Ovary (tissue), 9 donors: Measurements from ENCODE around the gene TMED5. TPM values are rescaled to one million over a fixed set of nuclear protein-coding genes. Genes with fewer than 3 reads are reported as not detected.

Experiments
- DNase-seq, 5 donors: peaks; one replicate each; pipeline ENCODE4 v3.0.0-alpha.2; 2019 to 2020
- H3K27ac ChIP-seq, 2 donors: fragments of 200-600 bp; one replicate each; pipeline versions ENCODE4 v1.5.1 to v1.8.0; 2019 to 2022
- H3K27me3 ChIP-seq: fragments of 200-600 bp; one replicate; pipeline ENCODE4 v1.8.0; 2022
- H3K36me3 ChIP-seq: fragments of 200-600 bp; sonication (generic); one replicate; pipeline ENCODE4 v1.5.1; 2019
- H3K4me1 ChIP-seq: one replicate; pipeline ENCODE4 v1.8.1; 2013; ENCODE audit warnings: mild to moderate bottlenecking, moderate library complexity; ENCODE audit not compliant: insufficient read depth
- H3K4me3 ChIP-seq: fragments of 200-600 bp; sonication (generic); one replicate; pipeline ENCODE4 v1.5.1; 2017
- H3K9me3 ChIP-seq, 2 donors: fragments of 200-600 bp in 1 of 2; sonication (generic) in 1 of 2; one replicate each; pipeline versions ENCODE4 v1.5.1 to v1.8.1; 2013 to 2019; ENCODE audit warnings: mild to moderate bottlenecking in 1 of 2, moderate library complexity in 1 of 2
- EP300 ChIP-seq: sonication (generic); formaldehyde crosslinking; IDR thresholded peaks from one replicate; pipeline ENCODE4 v1.6.1; 2017; ENCODE audit warnings: antibody characterized with exemption
- POLR2A ChIP-seq: fragments of 450-650 bp; IDR thresholded peaks from one replicate; pipeline ENCODE4 v1.6.1; 2017; ENCODE audit warnings: antibody characterized with exemption, mild to moderate bottlenecking, moderate library complexity
- WGBS, 3 donors: extraction: QIAGEN DNeasy Blood & Tissue Kit in 1 of 3; methylation state at CpG; one replicate each; pipeline versions ENCODE4 v1.1.5 to v1.1.7; 2013 to 2017; 5-methylcytosine and 5-hydroxymethylcytosine counted together
- intact Hi-C, 4 donors: fragments of 100-400 bp; cut with DNase I; formaldehyde crosslinking; loops; one replicate each; pipeline versions ENCODE4 v1.11.0 to v1.15.1; 2022 to 2023
- polyA plus RNA-seq, 2 donors: library from polyadenylated mRNA; stranded (reverse); fragments of 200-250 nt in 1 of 2; fragments of 350-450 nt in 1 of 2; fragmentation: Illumina TruSeq in 1 of 2; extraction: RNeasy Lipid Tissue Mini Kit (QIAGEN cat#74804) in 1 of 2; gene quantifications; one replicate each; pipeline ENCODE4 v1.2.3, GENCODE V29; 2013 to 2014
- total RNA-seq, 7 donors: library from RNA; depleted of rRNA in 2 of 7; stranded (reverse); fragments of >200 nt in 2 of 7; fragmentation: NEBNext Ultra II Directional in 3 of 7; extraction: Animal tissue kit (Norgen Biotek cat#: 25700) in 3 of 7; gene quantifications; one replicate each; pipeline versions ENCODE4 v1.1.0 to v1.2.4, GENCODE V29; 2016 to 2023
- TF ChIP-seq, protein P1 (sequence below), 3 donors: fragments of 450-650 bp in 2 of 3; fragments of 200-600 bp in 1 of 3; IDR thresholded peaks; one replicate each; pipeline versions ENCODE4 v1.5.1 to v1.8.0; 2016 to 2022; ENCODE audit warnings: antibody characterized with exemption in 3 of 3, mild to moderate bottlenecking in 1 of 3
- donor health status: DM: no; HTN: no; CAD: no; lungs with moderate emphysema.
- donor health status: DM: no; HTN: no; CAD: no.
- donor health status: Bipolar disorder and iron deficiency.
- donor health status: DM: yes; HTN: yes; CAD: no.
- donor health status: DM: no; HTN: no; CAD: no.
- donor health status: DM: yes; HTN: yes; CAD: no.

TMED5 gene
- total and polyA plus RNA-seq, 9 donors = 15.2 to 51.0 (median 37.1) TPM

DNA sequence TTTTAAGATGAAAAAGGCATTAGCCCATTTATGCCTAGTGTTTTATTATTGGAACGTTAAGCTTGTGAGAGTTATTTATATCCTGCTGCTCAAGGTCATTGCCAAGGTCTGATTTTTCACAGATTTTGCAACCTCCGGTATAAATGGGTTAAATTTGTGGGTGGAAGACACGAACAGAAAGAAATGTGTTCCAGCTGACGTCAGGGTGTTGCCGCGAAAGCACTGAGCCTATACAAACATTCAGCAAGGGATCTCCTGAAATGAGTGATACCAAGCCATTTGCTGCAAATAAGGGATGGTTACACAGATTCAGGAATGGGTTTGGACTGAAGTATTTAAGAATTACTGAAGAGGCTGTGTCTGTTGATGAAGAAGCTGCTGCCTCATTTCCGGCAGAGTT, 32.2 kb downstream of the TMED5 start:
- Histone ChIP-seq H3K9me3 (no peaks in the 10 kb centered on the region), H3K36me3 (no peaks in the 10 kb centered on the region), H3K4me1 (peaks cover 4% of the 10 kb centered on the region), H3K4me3 (no peak overlapping the region), H3K27ac (no peak overlapping the region), H3K27me3 (no peaks in the 10 kb centered on the region)
- WGBS, 3 donors = 11 to 29% (median 15%) methylated on average over 7 of the region's 7 CpGs
- DNase-seq = no peak
- intact Hi-C loops = no loop called here
- no peak for TF ChIP-seq EP300
- no peak for TF ChIP-seq POLR2A
- TF ChIP-seq, protein P1, sequence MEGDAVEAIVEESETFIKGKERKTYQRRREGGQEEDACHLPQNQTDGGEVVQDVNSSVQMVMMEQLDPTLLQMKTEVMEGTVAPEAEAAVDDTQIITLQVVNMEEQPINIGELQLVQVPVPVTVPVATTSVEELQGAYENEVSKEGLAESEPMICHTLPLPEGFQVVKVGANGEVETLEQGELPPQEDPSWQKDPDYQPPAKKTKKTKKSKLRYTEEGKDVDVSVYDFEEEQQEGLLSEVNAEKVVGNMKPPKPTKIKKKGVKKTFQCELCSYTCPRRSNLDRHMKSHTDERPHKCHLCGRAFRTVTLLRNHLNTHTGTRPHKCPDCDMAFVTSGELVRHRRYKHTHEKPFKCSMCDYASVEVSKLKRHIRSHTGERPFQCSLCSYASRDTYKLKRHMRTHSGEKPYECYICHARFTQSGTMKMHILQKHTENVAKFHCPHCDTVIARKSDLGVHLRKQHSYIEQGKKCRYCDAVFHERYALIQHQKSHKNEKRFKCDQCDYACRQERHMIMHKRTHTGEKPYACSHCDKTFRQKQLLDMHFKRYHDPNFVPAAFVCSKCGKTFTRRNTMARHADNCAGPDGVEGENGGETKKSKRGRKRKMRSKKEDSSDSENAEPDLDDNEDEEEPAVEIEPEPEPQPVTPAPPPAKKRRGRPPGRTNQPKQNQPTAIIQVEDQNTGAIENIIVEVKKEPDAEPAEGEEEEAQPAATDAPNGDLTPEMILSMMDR (IDR thresholded peaks at IDR 0.05) = no peak

DNA sequence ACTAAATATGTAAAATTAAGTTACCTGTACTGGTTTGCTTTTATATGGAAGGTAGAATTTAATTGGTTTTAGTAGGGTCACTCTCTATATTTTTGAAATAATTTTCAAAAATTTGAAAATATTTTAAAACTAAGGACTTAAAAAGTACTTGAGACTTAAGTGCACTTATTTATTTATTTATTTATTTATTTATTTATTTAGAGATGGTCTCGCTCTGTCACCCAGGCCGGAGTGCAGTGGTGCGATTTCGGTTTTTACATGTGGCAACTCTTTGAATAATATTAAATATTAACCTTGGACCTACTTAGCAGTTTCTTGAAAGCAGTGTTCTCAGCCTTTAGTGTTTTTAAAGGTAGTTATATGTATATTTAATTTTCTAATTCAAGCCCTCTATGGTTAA, 36.4 kb downstream of the TMED5 start:
- Histone ChIP-seq H3K4me1 (peaks cover 4% of the 10 kb centered on the region), H3K27me3 (no peaks in the 10 kb centered on the region), H3K27ac (no peak overlapping the region), H3K4me3 (no peak overlapping the region), H3K36me3 (no peaks in the 10 kb centered on the region), H3K9me3 (no peaks in the 10 kb centered on the region)
- intact Hi-C loops = no loop called here
- DNase-seq = no peak
- TF ChIP-seq POLR2A (no peak), EP300 (no peak)
- TF ChIP-seq, protein P1 (IDR thresholded peaks at IDR 0.05) = no peak
- 94 to 98% (median 95%) methylated on average over 4 of the region's 4 CpGs for WGBS, 3 donors

DNA sequence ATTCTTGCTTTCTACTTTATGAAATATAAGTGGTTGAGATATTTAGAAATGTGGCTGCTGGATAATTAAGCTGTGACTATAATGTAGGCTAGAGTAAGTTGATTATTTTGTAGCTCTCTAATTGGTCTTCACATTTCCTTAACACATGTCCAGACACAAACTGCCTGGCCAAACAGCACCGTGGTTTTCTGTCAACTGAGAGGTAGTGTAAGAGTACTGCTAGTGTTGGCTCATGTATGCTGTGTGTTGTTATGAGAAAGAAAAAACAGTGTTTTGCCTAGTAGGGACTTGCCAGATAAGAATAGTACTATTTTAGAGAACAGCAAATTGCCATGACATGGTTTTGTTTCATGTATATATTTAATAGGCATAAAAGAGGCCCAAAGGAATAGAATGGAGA, 37.1 kb downstream of the TMED5 start:
- no peak overlapping the region for H3K27ac ChIP-seq
- H3K4me3 ChIP-seq = no peak overlapping the region
- no peak for DNase-seq
- peaks cover 2% of the 10 kb centered on the region for H3K4me1 ChIP-seq
- H3K9me3 ChIP-seq = no peaks in the 10 kb centered on the region
- TF ChIP-seq EP300 (no peak), POLR2A (no peak)
- TF ChIP-seq, protein P1 (IDR thresholded peaks at IDR 0.05) = no peak
- H3K36me3 ChIP-seq = no peaks in the 10 kb centered on the region
- intact Hi-C loops = no loop called here
- WGBS, 3 donors = 35 to 44% (median 36%) methylated on average over 1 of the region's 1 CpG
- H3K27me3 ChIP-seq = no peaks in the 10 kb centered on the region

DNA sequence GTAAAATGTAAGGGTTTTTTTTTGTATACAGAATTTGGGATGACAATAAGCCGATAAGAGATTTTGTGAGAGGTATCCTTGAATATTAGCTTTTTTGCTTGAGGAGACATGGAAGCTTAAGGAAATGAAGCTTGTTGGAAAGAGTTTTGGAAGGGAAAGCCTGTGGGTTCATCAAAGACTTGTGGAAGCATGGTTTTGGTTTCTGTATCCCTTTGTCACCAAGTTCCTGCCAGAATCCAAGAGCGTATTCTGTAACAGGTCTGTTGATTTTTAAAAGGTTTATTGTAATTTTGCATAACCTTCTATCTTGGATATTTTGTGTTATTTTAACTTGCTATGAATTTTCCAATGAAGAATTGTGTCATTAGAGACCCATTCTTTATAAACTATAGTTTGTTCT, 38.1 kb downstream of the TMED5 start:
- intact Hi-C loops = no loop called here
- H3K27me3 ChIP-seq = no peaks in the 10 kb centered on the region
- WGBS, 3 donors = 96 to 99% (median 99%) methylated on average over 2 of the region's 2 CpGs
- H3K4me1 ChIP-seq = peaks cover 2% of the 10 kb centered on the region
- H3K36me3 ChIP-seq = no peaks in the 10 kb centered on the region
- TF ChIP-seq, protein P1 (IDR thresholded peaks at IDR 0.05) = no peak
- no peak for TF ChIP-seq POLR2A
- no peak for TF ChIP-seq EP300
- H3K27ac ChIP-seq = no peak overlapping the region
- H3K9me3 ChIP-seq = no peaks in the 10 kb centered on the region
- no peak for DNase-seq
- H3K4me3 ChIP-seq = no peak overlapping the region

DNA sequence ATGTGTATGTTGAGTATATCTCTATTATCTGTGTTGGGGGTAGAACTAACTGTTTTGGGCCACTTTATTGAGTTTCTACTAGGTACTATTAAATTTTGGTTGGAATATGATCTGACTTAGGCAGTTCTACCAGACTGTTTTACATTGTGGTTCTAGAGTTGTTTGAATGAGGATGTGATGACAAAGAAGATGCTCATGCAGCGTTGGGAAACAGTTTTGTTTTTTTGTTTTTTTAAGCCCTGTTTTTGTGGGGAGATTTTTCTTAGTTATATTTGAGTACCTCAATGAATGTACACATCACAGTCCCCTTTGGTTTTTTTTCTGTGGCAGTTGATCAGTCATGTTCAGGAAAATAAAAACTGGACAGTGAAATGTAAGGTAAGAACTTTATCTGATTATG, 40.1 kb downstream of the TMED5 start:
- WGBS, 3 donors = 85 to 90% (median 88%) methylated on average over 1 of the region's 1 CpG
- TF ChIP-seq EP300 (no peak), POLR2A (no peak)
- TF ChIP-seq, protein P1 (IDR thresholded peaks at IDR 0.05) = no peak
- H3K9me3 ChIP-seq = no peaks in the 10 kb centered on the region
- no peaks in the 10 kb centered on the region for H3K4me1 ChIP-seq
- intact Hi-C loops = no loop called here
- no peaks in the 10 kb centered on the region for H3K36me3 ChIP-seq
- no peak overlapping the region for H3K4me3 ChIP-seq
- no peaks in the 10 kb centered on the region for H3K27me3 ChIP-seq
- DNase-seq = no peak
- H3K27ac ChIP-seq = no peak overlapping the region
